NCI-H2196 treated with DMSO at 0.1 percent for 48 hours (cell line): ENCODE data around the gene CDAN1.
"Not testable (repeated sequence)": the region's sequence is repeated elsewhere in the genome, so short reads cannot be mapped to it uniquely, and the experiment has no call there.

ENCODE experiments used
- DNase-seq: peaks from one replicate; lab custom pipeline; 2025; ENCODE audit not compliant: unreplicated experiment; lab: John Stamatoyannopoulos, UW

Gene CDAN1, protein sequence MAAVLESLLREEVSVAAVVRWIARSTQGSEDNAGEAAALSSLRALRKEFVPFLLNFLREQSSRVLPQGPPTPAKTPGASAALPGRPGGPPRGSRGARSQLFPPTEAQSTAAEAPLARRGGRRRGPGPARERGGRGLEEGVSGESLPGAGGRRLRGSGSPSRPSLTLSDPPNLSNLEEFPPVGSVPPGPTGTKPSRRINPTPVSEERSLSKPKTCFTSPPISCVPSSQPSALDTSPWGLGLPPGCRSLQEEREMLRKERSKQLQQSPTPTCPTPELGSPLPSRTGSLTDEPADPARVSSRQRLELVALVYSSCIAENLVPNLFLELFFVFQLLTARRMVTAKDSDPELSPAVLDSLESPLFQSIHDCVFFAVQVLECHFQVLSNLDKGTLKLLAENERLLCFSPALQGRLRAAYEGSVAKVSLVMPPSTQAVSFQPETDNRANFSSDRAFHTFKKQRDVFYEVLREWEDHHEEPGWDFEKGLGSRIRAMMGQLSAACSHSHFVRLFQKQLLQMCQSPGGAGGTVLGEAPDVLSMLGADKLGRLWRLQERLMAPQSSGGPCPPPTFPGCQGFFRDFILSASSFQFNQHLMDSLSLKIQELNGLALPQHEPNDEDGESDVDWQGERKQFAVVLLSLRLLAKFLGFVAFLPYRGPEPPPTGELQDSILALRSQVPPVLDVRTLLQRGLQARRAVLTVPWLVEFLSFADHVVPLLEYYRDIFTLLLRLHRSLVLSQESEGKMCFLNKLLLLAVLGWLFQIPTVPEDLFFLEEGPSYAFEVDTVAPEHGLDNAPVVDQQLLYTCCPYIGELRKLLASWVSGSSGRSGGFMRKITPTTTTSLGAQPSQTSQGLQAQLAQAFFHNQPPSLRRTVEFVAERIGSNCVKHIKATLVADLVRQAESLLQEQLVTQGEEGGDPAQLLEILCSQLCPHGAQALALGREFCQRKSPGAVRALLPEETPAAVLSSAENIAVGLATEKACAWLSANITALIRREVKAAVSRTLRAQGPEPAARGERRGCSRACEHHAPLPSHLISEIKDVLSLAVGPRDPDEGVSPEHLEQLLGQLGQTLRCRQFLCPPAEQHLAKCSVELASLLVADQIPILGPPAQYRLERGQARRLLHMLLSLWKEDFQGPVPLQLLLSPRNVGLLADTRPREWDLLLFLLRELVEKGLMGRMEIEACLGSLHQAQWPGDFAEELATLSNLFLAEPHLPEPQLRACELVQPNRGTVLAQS

DNA sequence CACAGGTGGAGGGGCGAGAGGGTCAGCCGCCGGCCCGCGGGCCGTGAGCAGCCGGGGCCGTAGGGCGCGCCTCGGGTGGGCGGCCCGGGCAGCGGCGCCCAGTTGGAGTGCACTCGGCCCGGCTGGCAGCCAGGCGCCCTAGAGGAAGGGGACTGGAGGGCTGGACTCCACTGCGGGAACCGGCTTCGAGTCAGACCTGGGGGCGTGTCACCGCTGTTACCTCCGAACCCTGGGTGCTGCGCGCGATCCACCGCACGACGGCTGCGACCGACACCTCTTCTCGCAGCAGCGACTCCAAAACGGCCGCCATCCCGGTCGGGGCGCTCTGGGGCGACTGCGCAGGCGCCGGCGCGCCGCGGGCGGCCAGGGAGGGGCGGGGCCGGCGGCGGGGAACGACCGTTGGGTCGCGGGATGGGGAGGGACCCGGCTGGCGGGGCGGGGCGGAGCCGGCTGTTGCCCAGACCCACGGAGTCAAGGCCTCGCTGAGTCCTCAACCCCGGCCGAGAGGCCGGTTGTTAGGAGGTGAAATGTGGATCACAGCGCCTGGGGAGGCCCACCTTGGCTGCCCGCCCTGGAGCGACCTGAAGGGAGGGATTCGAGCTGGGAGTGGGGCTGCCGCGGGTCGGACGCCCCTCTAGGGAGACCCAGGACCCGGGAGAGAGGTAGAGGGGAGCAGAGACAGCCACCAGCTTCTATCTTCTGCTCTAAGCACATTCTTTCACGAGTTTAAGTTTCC is at the start of gene CDAN1:
Gene CDAN1, minus strand, starts transcription at position 336 of the 736 bp plus-strand sequence. Its CDS starts 26 bp downstream, at position 310.
- DNase-seq = peak; percentile 15

DNA sequence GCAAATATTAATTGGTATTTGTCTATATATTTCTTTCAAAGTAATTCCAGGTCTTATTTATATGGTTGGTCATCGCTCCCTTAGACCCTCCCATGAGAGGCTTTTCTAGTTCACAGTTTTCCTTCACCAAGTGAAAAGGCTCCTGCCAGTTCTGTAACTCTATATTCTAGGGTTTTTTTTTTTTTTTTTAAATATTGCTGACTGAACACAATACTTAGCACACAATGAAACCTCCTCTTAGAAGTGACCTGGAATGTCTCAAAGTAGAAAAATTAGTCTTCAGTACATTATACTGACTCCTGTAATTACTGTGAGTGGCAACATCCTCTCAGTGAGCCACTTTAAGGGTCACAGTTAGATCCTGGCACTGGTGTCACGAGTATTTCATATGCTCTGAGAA is 48.6 kb upstream of the CDAN1 start:
- no peak for DNase-seq

DNA sequence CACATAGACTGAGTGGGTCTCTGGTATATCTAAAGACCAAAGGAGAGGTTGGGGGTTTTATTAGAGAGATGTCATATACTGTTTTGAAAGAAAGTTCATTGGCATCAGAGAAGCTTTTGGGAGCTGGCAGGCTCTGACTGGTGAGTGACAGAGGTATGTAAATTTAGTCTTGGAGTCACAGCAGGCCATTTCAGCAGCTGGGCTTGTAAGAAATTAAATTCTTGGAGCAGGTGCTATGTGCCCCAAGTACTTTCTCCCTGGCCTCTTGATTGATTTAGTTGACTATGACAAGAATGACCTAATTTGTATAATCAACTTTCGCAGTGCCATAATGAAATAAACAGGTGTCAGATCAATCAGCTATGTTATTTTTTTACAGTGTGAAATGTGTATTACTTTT is 47.8 kb upstream of the CDAN1 start:
- no peak for DNase-seq

DNA sequence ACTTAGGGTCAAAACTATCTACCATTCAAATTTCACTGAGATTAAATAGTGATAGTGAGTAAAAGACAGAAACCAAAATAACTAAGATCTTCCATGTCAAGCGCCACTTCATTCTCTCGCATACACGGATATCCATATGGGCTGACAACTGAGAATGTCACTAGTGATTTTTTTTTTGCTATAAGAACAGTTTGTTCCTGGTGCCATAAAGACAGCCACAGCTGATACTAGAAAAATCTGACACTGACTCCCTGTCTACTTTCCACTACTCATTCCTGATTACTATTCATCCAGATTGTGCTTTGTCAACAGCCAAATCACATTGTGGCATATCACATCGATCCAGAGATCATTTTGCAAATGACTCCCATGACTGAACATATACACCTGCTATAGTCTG is 45.8 kb upstream of the CDAN1 start:
- DNase-seq = no peak

- no peak for DNase-seq
These were observed 38.5 kb upstream of the CDAN1 start for GRCh38 chr15:42775416-42775815.

- no peak for DNase-seq
These were observed 36.0 kb upstream of the CDAN1 start for GRCh38 chr15:42772901-42773300.

DNA sequence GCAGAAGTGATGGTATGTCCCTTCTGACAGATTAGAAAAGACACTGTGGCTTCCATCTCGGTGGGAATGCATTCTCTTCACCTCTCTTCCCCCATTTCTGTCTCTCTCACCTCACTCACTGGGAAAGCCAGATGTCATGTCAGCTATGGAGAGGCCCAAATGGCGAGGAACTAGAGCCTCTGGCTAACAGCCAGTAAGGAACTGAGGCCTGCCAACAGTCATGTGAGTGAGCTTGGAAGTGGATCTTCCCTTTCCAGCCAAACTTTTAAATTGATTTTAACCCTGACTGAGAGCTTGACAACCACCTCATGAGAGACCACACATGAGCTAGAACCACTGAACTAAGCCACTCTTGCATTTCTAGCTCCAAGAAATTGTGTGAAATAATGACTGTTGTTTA is 35.2 kb upstream of the CDAN1 start:
- no peak for DNase-seq

DNA sequence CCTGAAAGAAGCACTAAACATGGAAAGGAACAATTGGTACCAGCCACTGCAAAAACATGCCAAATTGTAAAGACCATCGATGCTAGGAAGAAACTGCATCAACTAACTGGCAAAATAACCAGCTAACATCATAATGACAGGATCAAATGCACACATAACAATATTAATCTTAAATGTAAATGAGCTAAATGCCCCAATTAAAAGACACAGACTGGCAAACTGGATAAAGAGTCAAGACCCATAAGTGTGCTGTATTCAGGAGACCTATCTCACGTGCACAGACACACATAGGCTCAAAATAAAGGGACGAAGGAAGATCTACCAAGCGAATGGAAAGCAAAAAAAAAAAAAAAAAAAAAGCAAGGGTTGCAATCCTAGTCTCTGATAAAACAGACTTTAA is 29.2 kb upstream of the CDAN1 start:
- DNase-seq = not testable (repeated sequence)

DNA sequence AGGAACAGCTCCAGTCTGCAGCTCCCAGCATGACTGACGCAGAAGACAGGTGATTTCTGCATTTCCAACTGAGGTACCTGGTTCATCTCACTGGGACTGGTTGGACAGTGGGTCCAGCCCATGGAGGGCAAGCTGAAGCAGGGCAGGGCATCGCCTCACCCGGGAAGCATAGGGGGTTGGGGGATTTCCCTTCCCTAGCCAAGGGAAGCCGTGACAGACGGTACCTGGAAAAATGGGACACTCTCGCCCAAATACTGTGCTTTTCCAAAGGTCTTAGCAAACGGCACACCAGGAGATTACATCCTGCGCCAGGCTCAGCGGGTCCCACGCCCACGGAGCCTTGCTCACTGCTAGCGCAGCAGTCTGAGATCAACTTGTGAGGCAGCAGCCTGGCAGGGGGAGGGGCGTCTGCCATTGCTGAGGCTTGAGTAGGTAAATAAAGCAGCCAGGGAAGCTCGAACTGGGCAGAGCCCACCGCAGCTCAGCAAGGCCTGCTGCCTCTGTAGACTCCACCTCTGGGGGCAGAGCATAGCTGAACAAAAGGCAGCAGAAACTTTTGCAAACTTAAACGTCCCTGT is 27.3 kb upstream of the CDAN1 start:
- not testable (repeated sequence) for DNase-seq

DNA sequence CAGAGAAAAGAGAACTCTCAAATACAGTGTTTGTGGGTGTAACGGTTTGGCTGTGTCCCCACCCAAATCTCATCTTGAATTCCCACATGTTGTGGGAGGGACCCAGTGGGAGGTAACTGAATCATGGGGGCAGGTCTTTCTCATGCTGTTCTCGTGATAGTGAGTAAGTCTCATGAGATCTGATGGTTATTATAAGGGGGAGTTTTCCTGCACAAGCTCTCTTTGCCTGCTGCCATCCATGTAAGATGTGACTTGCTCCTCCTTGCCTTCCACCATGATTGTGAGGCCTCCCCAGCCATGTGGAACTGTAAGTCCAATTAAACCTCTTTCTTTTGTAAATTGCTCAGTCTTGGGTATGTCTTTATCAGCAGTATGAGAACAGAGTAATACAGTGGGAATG is 24.9 kb upstream of the CDAN1 start:
- DNase-seq = not testable (repeated sequence)

GRCh38 chr15:42760759-42761158 is 23.8 kb upstream of the CDAN1 start:
- no peak for DNase-seq

- no peak for DNase-seq
These were observed 22.2 kb upstream of the CDAN1 start for GRCh38 chr15:42759093-42759492.

DNA sequence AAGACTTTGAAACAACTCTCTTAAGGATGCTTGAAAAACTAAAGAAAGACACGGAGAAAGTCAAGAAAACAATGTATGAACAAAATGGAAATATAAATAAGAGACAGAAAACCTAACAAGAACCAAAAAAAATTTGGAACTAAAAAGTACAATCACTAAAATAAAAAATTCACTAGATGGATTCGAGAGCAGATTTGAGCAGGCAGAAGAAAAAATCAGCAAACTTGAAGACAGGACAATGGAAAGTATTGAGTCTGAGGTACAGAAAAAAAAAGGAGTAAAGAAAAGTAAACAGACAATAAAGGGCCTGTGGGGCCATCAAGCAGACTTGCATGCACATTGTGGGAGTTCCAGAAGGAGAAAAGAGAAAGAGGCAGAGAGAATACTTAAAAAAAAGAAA is 13.4 kb upstream of the CDAN1 start:
- DNase-seq = no peak

DNA sequence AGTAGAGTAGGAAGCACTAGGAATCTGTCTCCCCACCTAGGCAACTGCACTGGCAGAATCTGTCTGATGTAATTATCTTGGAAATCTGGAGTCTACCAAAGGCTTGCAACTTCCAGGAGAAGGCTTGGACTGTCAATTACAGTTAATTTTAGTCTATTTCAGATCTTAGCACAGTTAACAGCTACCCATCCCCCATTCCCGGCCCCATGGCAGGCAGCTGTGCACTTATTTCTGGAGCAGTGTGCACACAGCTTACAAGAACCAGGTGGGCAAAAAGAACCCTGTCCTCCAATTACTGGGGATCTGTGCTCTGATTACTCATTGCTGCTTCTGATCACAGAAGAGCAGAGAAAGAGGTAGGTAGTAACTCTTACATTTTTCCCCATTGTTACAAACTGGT is 12.3 kb upstream of the CDAN1 start:
- DNase-seq = no peak

DNA sequence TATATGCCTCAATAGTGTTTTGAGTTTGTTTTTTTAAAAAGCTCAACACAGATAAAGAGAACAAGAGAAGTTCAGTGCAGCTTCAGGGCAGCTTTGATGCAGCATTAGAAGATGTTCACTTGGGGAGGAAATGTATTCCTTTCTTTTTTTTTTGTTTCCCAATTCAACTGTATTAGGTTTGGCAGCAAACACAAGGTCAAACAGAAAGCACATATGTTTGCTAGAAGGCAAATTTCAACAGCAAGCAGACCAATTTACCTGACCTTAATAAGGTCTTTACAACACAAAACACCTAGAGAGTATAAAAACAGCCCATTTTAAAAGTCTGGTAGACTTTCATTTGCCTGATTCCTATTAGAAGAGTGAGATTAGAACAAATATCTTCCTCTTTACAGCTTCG is 7.3 kb upstream of the CDAN1 start:
- DNase-seq = no peak

DNA sequence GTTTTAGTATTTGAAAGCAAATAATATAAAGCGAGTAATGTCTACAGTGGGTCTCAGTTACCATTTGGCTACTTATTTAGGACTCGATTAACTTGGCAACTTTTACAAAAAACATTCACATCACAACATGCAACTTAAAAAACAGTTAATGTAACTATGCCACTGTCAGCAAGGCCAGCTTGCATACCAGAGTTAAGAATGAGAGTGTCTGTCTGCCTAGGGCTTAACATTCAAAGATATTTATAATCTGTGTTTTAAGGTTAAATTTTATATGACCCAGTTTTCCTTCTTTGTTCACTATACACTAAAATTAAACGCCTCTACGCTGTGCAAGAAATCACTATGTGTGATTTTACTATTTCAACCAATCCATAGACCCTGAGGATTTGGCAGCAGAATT is 5.2 kb upstream of the CDAN1 start:
- DNase-seq = no peak

DNA sequence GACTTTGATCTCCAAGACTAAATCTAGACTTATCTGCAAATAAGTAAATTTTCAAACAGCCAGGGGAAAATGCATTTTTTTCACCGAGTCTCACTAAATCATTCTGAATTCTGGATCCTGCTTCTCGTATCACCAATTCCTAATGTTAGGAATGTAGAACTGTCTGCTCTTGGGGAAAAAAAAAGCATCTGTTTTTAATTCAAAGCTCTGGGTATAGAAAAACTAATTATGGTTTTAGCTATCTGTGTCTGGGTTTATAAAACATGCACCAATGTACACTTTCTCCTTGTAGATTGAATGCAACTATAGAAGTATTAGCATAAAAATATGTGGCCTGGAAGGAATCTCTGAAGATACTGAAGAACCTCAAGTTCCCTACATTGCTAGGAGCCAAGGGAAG is 4.8 kb upstream of the CDAN1 start:
- DNase-seq = no peak

DNA sequence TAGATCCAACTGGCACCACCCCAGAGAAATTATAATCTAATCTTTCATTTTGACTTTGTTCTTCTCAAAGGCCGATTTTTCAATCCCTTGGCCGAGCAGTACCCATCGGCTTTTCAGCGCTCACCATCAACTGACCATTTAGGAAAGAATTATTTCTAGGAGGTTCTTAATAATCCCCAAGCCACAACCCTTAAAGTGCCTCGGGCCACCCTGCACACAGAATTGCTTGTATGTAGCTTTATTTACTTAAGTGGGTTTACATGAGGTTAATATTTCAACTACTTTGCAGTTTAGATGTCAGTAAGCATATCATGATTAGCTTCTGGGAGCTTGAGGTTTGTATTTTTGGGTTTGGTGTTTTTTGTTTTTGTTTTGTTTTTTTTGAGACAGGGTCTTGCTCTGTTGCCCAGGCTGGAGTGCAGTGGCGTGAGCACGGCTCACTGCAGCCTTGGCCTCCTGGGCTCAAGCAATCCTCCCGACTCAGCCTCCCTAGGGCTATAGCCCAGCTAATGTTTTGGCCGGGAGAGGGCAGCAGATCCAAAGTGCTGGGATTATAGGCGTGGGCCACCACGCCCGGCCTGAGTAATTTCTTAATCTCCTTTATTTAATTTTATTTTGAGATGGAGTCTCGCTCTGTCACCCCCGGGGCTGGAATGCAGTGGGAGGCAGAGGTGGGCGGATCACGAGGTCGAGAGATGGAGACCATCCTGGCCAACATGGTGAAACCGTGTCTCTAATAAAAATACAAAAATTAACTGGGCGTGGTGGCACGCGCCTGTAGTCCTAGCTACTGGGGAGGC is 801 bp upstream of the CDAN1 start:
- DNase-seq = no peak

DNA sequence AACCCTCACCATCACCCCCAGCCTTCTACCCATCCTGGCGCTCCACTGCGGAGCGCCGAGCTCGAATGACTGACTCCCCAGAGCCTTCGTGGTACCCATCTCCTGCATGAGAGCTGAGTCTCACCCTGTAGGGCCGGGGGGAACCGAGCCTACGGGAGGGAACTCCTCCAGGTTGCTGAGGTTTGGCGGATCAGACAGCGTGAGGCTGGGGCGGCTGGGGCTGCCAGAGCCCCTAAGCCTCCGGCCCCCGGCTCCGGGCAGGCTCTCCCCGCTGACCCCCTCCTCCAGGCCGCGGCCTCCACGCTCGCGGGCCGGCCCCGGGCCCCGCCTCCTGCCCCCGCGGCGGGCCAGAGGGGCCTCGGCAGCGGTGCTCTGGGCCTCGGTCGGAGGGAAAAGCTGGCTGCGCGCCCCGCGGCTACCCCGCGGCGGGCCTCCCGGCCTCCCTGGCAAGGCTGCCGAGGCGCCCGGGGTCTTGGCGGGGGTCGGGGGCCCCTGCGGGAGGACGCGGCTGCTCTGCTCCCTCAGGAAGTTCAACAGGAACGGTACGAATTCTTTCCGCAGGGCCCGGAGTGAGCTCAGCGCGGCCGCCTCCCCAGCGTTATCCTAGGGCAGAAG is 643 bp downstream of the CDAN1 start:
- no peak for DNase-seq
